ENCODE measurements around the gene IL23R.

IL23R gene

GRCh38 chr1:67149179-67149770, 17.0 kb upstream of the IL23R start:
- DNase-seq: peak; percentile 60

- no peak for DNase-seq
Observed at GRCh38 chr1:67150931-67151330, 15.3 kb upstream of the IL23R start.

- DNase-seq: no peak
Observed at GRCh38 chr1:67158401-67158800, 7.9 kb upstream of the IL23R start.

GRCh38 chr1:67159233-67159632, 7.0 kb upstream of the IL23R start:
- no peak for DNase-seq

- DNase-seq: peak; percentile 68
Observed at GRCh38 chr1:67162954-67163353, 3.3 kb upstream of the IL23R start.

- no peak for DNase-seq
Observed at GRCh38 chr1:67165468-67166041, 699 bp upstream of the IL23R start.

GRCh38 chr1:67169496-67169895, 3.2 kb downstream of the IL23R start:
- DNase-seq: no peak

GRCh38 chr1:67169932-67170331, 3.7 kb downstream of the IL23R start:
- DNase-seq: no peak

GRCh38 chr1:67170751-67171573, 4.7 kb downstream of the IL23R start:
- DNase-seq: peak; percentile 60

GRCh38 chr1:67171574-67171955, 5.3 kb downstream of the IL23R start:
- DNase-seq: no peak

GRCh38 chr1:67171978-67172377, 5.7 kb downstream of the IL23R start:
- peak; percentile 69 for DNase-seq

- no peak for DNase-seq
Observed at GRCh38 chr1:67173988-67174387, 7.7 kb downstream of the IL23R start.

- DNase-seq: no peak
Observed at GRCh38 chr1:67174716-67175284, 8.5 kb downstream of the IL23R start.

GRCh38 chr1:67175530-67176087, 9.4 kb downstream of the IL23R start:
- no peak for DNase-seq

GRCh38 chr1:67184838-67185421, 18.7 kb downstream of the IL23R start:
- DNase-seq: no peak

- no peak for DNase-seq
Observed at GRCh38 chr1:67188137-67188536, 21.9 kb downstream of the IL23R start.

- DNase-seq: no peak
Observed at GRCh38 chr1:67189953-67190352, 23.7 kb downstream of the IL23R start.

- DNase-seq: no peak
Observed at GRCh38 chr1:67190410-67190809, 24.2 kb downstream of the IL23R start.

GRCh38 chr1:67190942-67191341, 24.7 kb downstream of the IL23R start:
- DNase-seq: no peak

- no peak for DNase-seq
Observed at GRCh38 chr1:67191668-67192520, 25.6 kb downstream of the IL23R start.

- no peak for DNase-seq
Observed at GRCh38 chr1:67192902-67193301, 26.6 kb downstream of the IL23R start.

- no peak for DNase-seq
Observed at GRCh38 chr1:67193704-67194103, 27.4 kb downstream of the IL23R start.

Measured in CD4-positive, alpha-beta T cell treated with Interleukin-4 for 4 hours (primary cell).